ENCODE measurements around the gene PDE8B.
A peak's percentile ranks its signal among the peaks of the same experiment; 100 is the strongest.

The PDE8B gene

GRCh38 chr5:77231471-77232138, 21.1 kb downstream of the PDE8B start:
- no peak for DNase-seq

- no peak for DNase-seq
These were observed 22.3 kb downstream of the PDE8B start for GRCh38 chr5:77232574-77233358.

GRCh38 chr5:77235846-77236721, 25.6 kb downstream of the PDE8B start:
- DNase-seq, result no peak

- DNase-seq, result no peak
These were observed 28.8 kb downstream of the PDE8B start for GRCh38 chr5:77239126-77239741.

DNA sequence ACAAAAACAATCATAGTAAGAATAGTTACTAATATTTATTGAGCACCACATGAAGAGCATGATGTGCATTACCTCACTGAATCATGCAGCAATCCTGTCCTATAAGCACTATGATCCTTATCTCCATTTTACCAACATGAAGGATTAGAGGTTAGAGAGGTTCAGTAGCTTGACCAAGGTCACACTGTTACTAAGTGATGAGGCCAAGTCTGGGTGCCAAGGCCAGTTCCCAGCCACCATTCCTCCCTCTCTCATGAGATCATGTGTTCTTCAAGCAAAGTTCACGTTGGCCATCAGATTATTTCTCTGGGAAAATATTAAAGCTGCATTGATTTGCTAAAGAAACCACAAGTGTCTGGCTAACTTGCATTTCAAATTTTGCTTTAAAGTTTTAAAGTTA, 31.0 kb downstream of the PDE8B start:
- DNase-seq, result no peak

- DNase-seq, result no peak
These were observed 39.0 kb downstream of the PDE8B start for GRCh38 chr5:77249475-77249874.

DNA sequence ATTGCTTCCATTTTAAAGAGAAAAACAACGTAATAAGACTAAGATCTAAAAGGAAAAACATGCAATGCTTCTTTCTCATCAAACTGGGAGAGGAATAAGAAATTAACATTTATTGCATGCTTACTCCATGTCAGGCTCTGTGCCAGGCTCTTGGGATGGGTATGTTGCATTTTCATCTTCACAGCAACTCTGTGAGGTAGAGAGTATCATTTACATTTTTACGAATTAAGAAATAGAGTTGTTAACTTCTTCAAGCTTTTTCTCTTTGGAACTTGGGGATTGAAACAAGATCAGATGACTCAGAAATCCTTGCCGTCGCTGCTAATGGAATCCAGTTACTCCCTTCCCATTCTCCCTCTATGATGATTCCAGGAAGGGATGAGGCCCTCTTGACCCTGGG, 39.5 kb downstream of the PDE8B start:
- DNase-seq, result no peak

- no peak for DNase-seq
These were observed 41.4 kb downstream of the PDE8B start for GRCh38 chr5:77251921-77252320.

DNA sequence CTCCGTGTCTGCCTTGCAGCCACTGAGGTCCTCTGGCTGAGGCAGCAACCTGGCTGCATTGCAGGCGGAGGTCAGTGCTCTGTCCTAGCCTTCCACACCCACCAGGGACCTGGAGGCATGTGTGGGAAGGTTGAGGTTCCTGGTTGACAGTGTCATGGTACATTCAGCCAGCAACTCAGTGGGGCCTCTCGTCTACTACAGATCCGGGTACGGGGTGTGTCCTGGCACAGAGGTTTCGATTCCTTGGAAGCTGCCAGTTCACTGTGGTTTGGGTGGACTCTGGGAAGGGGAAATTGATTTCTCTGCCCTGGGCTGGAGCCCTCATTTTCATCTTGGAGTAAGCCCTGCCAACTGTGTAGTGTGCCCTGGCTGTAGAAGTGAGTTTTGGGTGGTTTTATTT, 45.1 kb downstream of the PDE8B start:
- DNase-seq, result no peak

DNA sequence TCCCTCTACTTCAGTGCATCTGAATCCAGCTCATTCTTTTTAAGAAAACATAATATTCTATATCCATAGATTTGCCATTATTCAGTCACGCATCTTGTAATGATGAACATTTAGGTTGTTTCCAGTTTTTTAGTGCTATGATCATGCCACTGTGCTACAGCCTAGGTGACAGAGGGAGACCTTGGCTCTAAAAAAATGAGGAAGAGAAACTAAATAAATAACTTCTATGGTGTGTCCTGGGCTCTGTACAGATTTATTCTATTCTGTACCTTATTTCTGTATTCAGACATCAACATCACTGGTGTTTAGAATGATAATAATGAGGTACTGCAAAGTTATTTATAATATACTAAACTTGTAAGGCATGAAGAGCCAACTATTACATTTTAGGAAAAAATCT, 45.9 kb downstream of the PDE8B start:
- no peak for DNase-seq

- no peak for DNase-seq
These were observed 48.2 kb downstream of the PDE8B start for GRCh38 chr5:77258652-77259051.

DNA sequence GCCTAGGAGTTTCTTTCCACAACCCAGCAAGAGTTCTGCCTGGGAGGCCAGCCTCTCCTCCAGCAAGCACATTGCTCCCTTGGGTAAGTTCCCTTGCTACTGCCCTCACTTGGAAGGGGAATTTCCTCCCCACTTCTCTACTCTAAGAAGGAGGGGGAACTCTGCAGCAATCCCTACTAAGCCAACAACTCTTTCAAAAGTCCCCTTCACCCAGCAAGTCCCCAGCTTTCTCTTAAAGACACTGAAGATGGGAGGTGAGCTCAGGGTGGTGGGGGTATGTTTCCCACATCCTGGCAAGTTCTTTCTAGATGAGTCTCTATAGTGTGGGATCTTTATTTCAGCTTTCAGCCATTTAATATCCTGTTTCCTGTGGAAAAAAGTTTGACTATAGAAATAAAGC, 49.0 kb downstream of the PDE8B start:
- no peak for DNase-seq

DNA sequence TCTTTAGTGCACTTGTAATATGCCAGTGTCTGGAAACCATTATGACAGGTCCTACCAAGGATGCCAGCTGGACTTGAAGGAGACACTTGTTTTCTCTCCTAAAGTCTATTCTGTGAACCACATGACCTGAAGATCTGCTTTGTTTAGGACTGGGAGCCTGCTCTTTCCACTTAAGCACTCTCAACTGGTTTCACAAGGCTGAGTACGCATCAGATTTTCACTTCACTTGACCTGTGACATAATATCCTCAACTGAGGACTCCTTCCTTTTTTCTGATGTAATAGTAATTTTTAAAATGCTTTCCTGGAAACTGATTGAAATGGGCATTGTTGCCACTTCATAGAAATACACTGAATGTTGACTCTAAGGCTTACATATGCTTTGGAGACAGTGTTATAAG, 52.2 kb downstream of the PDE8B start:
- DNase-seq, result peak in 1 of 2 experiments; percentile 20

GRCh38 chr5:77266291-77266690, 55.8 kb downstream of the PDE8B start:
- DNase-seq, result no peak

DNA sequence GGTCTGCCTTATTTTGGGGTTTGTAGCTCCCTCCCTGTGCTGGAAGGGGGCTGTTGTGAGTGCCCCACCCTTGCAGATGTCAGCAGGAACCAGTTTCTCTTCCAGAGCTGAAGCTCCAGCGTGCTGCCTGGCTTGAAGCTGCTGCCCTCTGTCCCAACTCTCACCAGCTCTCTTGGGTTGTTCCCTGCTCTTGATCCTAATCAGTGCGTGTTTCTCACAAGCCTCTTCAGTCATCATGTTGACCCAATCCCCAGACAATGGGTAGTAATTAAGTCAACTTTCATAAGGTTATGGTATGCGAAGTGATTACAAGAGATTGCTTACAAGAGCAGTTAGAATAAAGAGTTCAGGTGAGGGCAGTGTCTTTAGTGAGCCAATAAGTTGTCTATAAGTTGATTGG, 57.0 kb downstream of the PDE8B start:
- DNase-seq, result no peak

DNA sequence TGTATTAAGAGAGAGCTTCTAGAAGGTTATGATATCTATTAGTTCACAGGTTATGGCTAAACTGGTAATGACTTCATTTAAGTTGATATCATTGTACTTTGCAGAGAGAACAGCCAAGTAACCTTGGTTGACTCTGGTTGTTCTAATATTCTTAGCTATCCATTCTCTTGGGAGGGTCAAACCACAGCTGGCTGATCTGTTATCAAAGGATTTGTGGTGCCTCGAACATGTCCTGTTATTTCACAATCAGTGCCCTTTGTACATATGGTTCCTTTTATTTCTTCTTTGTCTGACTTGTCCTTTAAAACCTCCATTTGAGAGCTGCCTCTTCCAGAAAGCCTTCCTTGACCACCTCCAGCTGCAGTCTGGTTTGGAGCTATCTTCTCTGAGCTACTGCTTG, 61.7 kb downstream of the PDE8B start:
- no peak for DNase-seq

GRCh38 chr5:77277759-77278158, 67.3 kb downstream of the PDE8B start:
- no peak for DNase-seq

DNA sequence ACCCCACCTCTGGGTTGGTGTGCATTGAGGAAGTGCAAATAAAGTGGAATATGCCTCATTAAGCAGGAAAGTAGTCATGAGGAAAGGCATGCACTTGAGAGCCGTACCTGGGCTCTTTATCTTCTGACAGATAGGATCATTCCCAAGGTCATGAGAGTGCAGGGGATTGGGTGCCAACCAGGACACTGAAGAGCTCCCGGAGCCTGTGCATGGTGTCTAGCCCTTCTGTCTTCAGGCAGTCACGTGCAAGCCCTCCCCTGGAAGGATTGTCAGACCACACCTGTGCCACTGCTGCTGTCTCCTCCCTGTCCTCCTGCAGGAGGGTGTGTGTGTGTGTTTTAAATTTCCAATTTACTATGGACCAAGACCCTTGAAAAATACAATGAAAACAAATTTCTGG, 69.6 kb downstream of the PDE8B start:
- no peak for DNase-seq

- DNase-seq, result no peak
These were observed 71.5 kb downstream of the PDE8B start for GRCh38 chr5:77281969-77282336.

DNA sequence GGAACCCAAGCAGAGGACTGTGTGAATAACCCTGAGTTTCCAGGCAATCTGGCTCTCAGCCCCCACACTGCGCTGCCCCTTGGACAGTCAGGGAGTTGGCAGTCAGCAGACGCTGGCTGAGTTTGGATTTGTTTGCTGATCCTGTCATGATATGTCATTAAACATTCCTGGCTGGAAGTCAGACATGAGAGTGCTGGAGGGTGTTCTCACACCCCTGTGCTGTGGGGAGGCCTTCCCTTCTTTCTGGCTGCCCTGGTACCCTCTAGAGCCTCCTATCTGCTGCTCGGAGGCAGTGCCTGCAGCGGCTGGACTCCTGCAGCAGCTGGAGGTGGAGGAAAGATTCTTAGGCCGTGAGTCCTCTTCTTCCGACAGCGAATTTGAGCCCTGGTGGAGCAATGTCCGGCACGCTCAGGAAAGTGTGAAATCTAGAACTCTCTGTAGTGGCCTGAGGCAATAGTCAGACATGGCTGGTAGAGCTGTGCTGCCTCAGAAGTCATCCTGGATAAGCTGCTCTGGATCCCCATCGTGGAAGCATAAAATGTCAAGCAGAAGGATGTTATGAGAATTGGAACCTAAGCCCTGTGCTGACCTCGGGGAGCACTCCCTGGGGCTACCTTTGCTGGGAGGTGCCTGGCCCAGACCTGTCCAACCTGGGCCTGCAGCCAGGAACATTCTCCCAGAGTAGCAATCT, 72.0 kb downstream of the PDE8B start:
- no peak for DNase-seq

- DNase-seq, result no peak
These were observed 74.9 kb downstream of the PDE8B start for GRCh38 chr5:77285251-77285841.

Measured in NCI-H524 (cell line).